AG08396 (cell line): ENCODE results near the gene CNIH2.
"Not testable (repeated sequence)": the region's sequence is repeated elsewhere in the genome, so short reads cannot be mapped to it uniquely, and the experiment has no call there.

Source experiments
- DNase-seq: peaks from one replicate; pipeline ENCODE4 v3.0.0; 2012; ENCODE audit warnings: low spot score, mixed read lengths

CNIH2 gene

GRCh38 chr11:66315498-66315885 is 37.5 kb downstream of the CNIH2 start:
- DNase-seq, result no peak

GRCh38 chr11:66315921-66316811 is 38.2 kb downstream of the CNIH2 start:
- DNase-seq, result no peak

GRCh38 chr11:66316849-66317251 is 38.9 kb downstream of the CNIH2 start, which contains the start of gene CD248:
TSS of gene CD248 (minus strand) at chr11:66317044. CDS start at chr11:66317027, 17 bp downstream.
- DNase-seq, result peak; percentile 76

- peak; percentile 72 for DNase-seq
Measured at GRCh38 chr11:66317322-66317722, 39.3 kb downstream of the CNIH2 start.

GRCh38 chr11:66317723-66318599 is 40.0 kb downstream of the CNIH2 start:
- no peak for DNase-seq

- DNase-seq, result no peak
Measured at GRCh38 chr11:66318600-66318970, 40.6 kb downstream of the CNIH2 start.

GRCh38 chr11:66320289-66320688 is 42.3 kb downstream of the CNIH2 start:
- DNase-seq, result not testable (repeated sequence)

GRCh38 chr11:66320748-66321147 is 42.8 kb downstream of the CNIH2 start:
- DNase-seq, result not testable (repeated sequence)

GRCh38 chr11:66321606-66322005 is 43.6 kb downstream of the CNIH2 start:
- no peak for DNase-seq

- DNase-seq, result no peak
Measured at GRCh38 chr11:66322732-66323427, 44.9 kb downstream of the CNIH2 start.

- no peak for DNase-seq
Measured at GRCh38 chr11:66323684-66324083, 45.7 kb downstream of the CNIH2 start.

- peak; percentile 48 for DNase-seq
Measured at GRCh38 chr11:66324664-66325063, 46.7 kb downstream of the CNIH2 start.

- DNase-seq, result no peak
Measured at GRCh38 chr11:66325263-66325671, 47.3 kb downstream of the CNIH2 start.

GRCh38 chr11:66326261-66327111 is 48.5 kb downstream of the CNIH2 start:
- peak; percentile 61 for DNase-seq

GRCh38 chr11:66327171-66328030 is 49.4 kb downstream of the CNIH2 start:
- peak; percentile 62 for DNase-seq

- no peak for DNase-seq
Measured at GRCh38 chr11:66328031-66328301, 50.0 kb downstream of the CNIH2 start.

- DNase-seq, result peak; percentile 85
Measured at GRCh38 chr11:66328302-66329144, 50.5 kb downstream of the CNIH2 start.

GRCh38 chr11:66329165-66329673 is 51.2 kb downstream of the CNIH2 start:
- DNase-seq, result no peak

- DNase-seq, result no peak
Measured at GRCh38 chr11:66330931-66331330, 53.0 kb downstream of the CNIH2 start.
